ENCODE data around the gene SHISAL2A. TPM values are rescaled to one million over a fixed set of nuclear protein-coding genes. Genes with fewer than 3 reads are reported as not detected.

Gene SHISAL2A
- total RNA-seq (2014; rRNA removed; shearing (Covaris generic); ENCODE audit: low replicate concordance), result not detected in 2 replicates

- no peak for DNase-seq
- peaks cover 4% of the 10 kb centered on the region; the same call in 1 of the 2 replicates for H3K27me3 ChIP-seq
- peak within 1 kb of the TSS; percentile 26; the same call in 1 of the 2 replicates for H3K4me3 ChIP-seq
These were observed at the start of gene SHISAL2A for GRCh38 chr1:52632732-52633290. TSS of gene SHISAL2A (plus strand) at chr1:52633168. CDS start at chr1:52633494, 326 bp downstream.

GRCh38 chr1:52585474-52585873 lies 47.5 kb upstream of the SHISAL2A start:
- no peak for DNase-seq
- H3K27me3 ChIP-seq, result no peaks in the 10 kb centered on the region
- no peaks in the 10 kb centered on the region for H3K9me3 ChIP-seq
- no peak overlapping the region for H3K4me3 ChIP-seq
- no peaks in the 10 kb centered on the region for H3K36me3 ChIP-seq

More at GRCh38 chr1:52632732-52633290, at the start of gene SHISAL2A:
- Histone ChIP-seq H3K36me3 (no peaks in the 10 kb centered on the region), H3K9me3 (peaks cover 7% of the 10 kb centered on the region; the same call in 1 of the 2 replicates)

- Histone ChIP-seq H3K4me3 (no peak overlapping the region), H3K27me3 (no peaks in the 10 kb centered on the region), H3K36me3 (no peaks in the 10 kb centered on the region), H3K9me3 (no peaks in the 10 kb centered on the region)
- no peak for DNase-seq
These were observed 44.9 kb upstream of the SHISAL2A start for GRCh38 chr1:52588027-52588426.

GRCh38 chr1:52588535-52588934 lies 44.4 kb upstream of the SHISAL2A start:
- H3K36me3 ChIP-seq, result no peaks in the 10 kb centered on the region
- no peak overlapping the region for H3K4me3 ChIP-seq
- H3K27me3 ChIP-seq, result no peaks in the 10 kb centered on the region
- no peaks in the 10 kb centered on the region for H3K9me3 ChIP-seq
- no peak for DNase-seq

GRCh38 chr1:52590266-52590665 lies 42.7 kb upstream of the SHISAL2A start:
- Histone ChIP-seq H3K27me3 (no peaks in the 10 kb centered on the region), H3K4me3 (no peak overlapping the region), H3K36me3 (no peaks in the 10 kb centered on the region), H3K9me3 (no peaks in the 10 kb centered on the region)
- no peak for DNase-seq

- DNase-seq, result no peak
- H3K27me3 ChIP-seq, result no peaks in the 10 kb centered on the region
- no peaks in the 10 kb centered on the region for H3K9me3 ChIP-seq
- H3K36me3 ChIP-seq, result no peaks in the 10 kb centered on the region
- no peak overlapping the region for H3K4me3 ChIP-seq
These were observed 40.2 kb upstream of the SHISAL2A start for GRCh38 chr1:52592637-52593323.

- no peaks in the 10 kb centered on the region for H3K36me3 ChIP-seq
- no peak overlapping the region for H3K4me3 ChIP-seq
- H3K27me3 ChIP-seq, result no peaks in the 10 kb centered on the region
- no peaks in the 10 kb centered on the region for H3K9me3 ChIP-seq
- DNase-seq, result no peak
These were observed 39.5 kb upstream of the SHISAL2A start for GRCh38 chr1:52593495-52593894.

- Histone ChIP-seq H3K36me3 (no peaks in the 10 kb centered on the region), H3K4me3 (no peak overlapping the region), H3K27me3 (no peaks in the 10 kb centered on the region), H3K9me3 (no peaks in the 10 kb centered on the region)
- DNase-seq, result no peak
These were observed 37.9 kb upstream of the SHISAL2A start for GRCh38 chr1:52595061-52595460.

- Histone ChIP-seq H3K27me3 (no peaks in the 10 kb centered on the region), H3K9me3 (no peaks in the 10 kb centered on the region), H3K4me3 (no peak overlapping the region), H3K36me3 (no peaks in the 10 kb centered on the region)
- DNase-seq, result no peak
These were observed 35.1 kb upstream of the SHISAL2A start for GRCh38 chr1:52597912-52598311.

GRCh38 chr1:52598729-52599128 lies 34.2 kb upstream of the SHISAL2A start:
- Histone ChIP-seq H3K27me3 (no peaks in the 10 kb centered on the region), H3K36me3 (no peaks in the 10 kb centered on the region), H3K9me3 (no peaks in the 10 kb centered on the region), H3K4me3 (no peak overlapping the region)
- no peak for DNase-seq

- no peak for DNase-seq
- H3K36me3 ChIP-seq, result no peaks in the 10 kb centered on the region
- no peaks in the 10 kb centered on the region for H3K9me3 ChIP-seq
- H3K27me3 ChIP-seq, result no peaks in the 10 kb centered on the region
- no peak overlapping the region for H3K4me3 ChIP-seq
These were observed 33.7 kb upstream of the SHISAL2A start for GRCh38 chr1:52599236-52599635.

- Histone ChIP-seq H3K36me3 (no peaks in the 10 kb centered on the region), H3K27me3 (no peaks in the 10 kb centered on the region), H3K4me3 (no peak overlapping the region), H3K9me3 (no peaks in the 10 kb centered on the region)
- no peak for DNase-seq
These were observed 32.3 kb upstream of the SHISAL2A start for GRCh38 chr1:52600533-52601179.

GRCh38 chr1:52601519-52601918 lies 31.4 kb upstream of the SHISAL2A start:
- no peak for DNase-seq
- Histone ChIP-seq H3K36me3 (no peaks in the 10 kb centered on the region), H3K4me3 (peak overlapping the region; percentile 45; the same call in 1 of the 2 replicates), H3K9me3 (no peaks in the 10 kb centered on the region), H3K27me3 (no peaks in the 10 kb centered on the region)

GRCh38 chr1:52601991-52602855 lies 30.7 kb upstream of the SHISAL2A start, which contains the start of gene GPX7:
TSS of gene GPX7 (plus strand) at chr1:52602371. CDS start at chr1:52602410, 39 bp downstream.
- H3K9me3 ChIP-seq, result no peaks in the 10 kb centered on the region
- no peaks in the 10 kb centered on the region for H3K27me3 ChIP-seq
- peak within 1 kb of the TSS; percentile 45 for H3K4me3 ChIP-seq
- peak; percentile 38 for DNase-seq
- H3K36me3 ChIP-seq, result no peaks in the 10 kb centered on the region

GRCh38 chr1:52602856-52603600 lies 29.9 kb upstream of the SHISAL2A start:
- Histone ChIP-seq H3K27me3 (no peaks in the 10 kb centered on the region), H3K9me3 (no peaks in the 10 kb centered on the region), H3K4me3 (peak overlapping the region; percentile 45), H3K36me3 (no peaks in the 10 kb centered on the region)
- peak; percentile 19 for DNase-seq

- Histone ChIP-seq H3K9me3 (no peaks in the 10 kb centered on the region), H3K27me3 (no peaks in the 10 kb centered on the region), H3K4me3 (no peak overlapping the region), H3K36me3 (no peaks in the 10 kb centered on the region)
- no peak for DNase-seq
These were observed 29.3 kb upstream of the SHISAL2A start for GRCh38 chr1:52603630-52604029.

All from MG63 (cell line).